Testis (tissue), 2 donors: Measurements from ENCODE around the gene ERFE.

Source experiments
- POLR2A ChIP-seq: fragments of 450-650 bp; IDR thresholded peaks from one replicate; pipeline ENCODE4 v1.6.1; 2017; ENCODE audit warnings: antibody characterized with exemption, mild to moderate bottlenecking, moderate library complexity
- TF ChIP-seq, protein P1 (sequence below), 3 experiments: fragments of 450-650 bp in 2 of 3; fragments of 200-600 bp in 1 of 3; sonication (generic) in 1 of 3; IDR thresholded peaks; one replicate each; pipeline ENCODE4 v1.5.1; 2016 to 2019; ENCODE audit warnings: antibody characterized with exemption in 3 of 3, mild to moderate bottlenecking in 2 of 3, moderate library complexity in 1 of 3

GRCh38 chr2:238126775-238127164 lies 32.0 kb upstream of the ERFE start:
- no peak for TF ChIP-seq POLR2A
- TF ChIP-seq, protein P1, sequence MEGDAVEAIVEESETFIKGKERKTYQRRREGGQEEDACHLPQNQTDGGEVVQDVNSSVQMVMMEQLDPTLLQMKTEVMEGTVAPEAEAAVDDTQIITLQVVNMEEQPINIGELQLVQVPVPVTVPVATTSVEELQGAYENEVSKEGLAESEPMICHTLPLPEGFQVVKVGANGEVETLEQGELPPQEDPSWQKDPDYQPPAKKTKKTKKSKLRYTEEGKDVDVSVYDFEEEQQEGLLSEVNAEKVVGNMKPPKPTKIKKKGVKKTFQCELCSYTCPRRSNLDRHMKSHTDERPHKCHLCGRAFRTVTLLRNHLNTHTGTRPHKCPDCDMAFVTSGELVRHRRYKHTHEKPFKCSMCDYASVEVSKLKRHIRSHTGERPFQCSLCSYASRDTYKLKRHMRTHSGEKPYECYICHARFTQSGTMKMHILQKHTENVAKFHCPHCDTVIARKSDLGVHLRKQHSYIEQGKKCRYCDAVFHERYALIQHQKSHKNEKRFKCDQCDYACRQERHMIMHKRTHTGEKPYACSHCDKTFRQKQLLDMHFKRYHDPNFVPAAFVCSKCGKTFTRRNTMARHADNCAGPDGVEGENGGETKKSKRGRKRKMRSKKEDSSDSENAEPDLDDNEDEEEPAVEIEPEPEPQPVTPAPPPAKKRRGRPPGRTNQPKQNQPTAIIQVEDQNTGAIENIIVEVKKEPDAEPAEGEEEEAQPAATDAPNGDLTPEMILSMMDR (IDR thresholded peaks at IDR 0.05) = no peak
